PC-3 (cell line): Measurements from ENCODE around the gene B3GNT2. TPM values are rescaled to one million over a fixed set of nuclear protein-coding genes. Genes with fewer than 3 reads are reported as not detected.
A peak's percentile ranks its signal among the peaks of the same experiment; 100 is the strongest.
"Not testable (repeated sequence)": the region's sequence is repeated elsewhere in the genome, so short reads cannot be mapped to it uniquely, and the experiment has no call there.

Experiments used
- ATAC-seq: fragments of 200-7000 bp; cut with Tn5 transposase; 2 replicates; pipeline ENCODE4 v1.9.1; 2020; ENCODE audit warnings: mild to moderate bottlenecking, moderate library complexity
- BruUV-seq: library from RNA; stranded (reverse); fragments of 400-500 nt; replicated peaks from 2 replicates; lab custom pipeline; 2021; lab: Mats Ljungman, UMichigan
- CTCF ChIA-PET: fragments of 300-600 bp; sonication (Branson Sonifier 250); formaldehyde crosslinking; loops from one replicate; lab custom pipeline; 2022; ENCODE audit warnings: antibody characterized with exemption; lab: Charles Lee
- POLR2A ChIA-PET: fragments of 300-600 bp; sonication (Branson Sonifier 250); formaldehyde crosslinking; loops from one replicate; lab custom pipeline; 2022; ENCODE audit warnings: antibody characterized with exemption; ENCODE audit not compliant: unreplicated experiment; lab: Charles Lee
- DNase-seq: peaks from one replicate; pipeline ENCODE4 v3.0.0-alpha.2; 2015
- H2AFZ ChIP-seq: fragments of 300-600 bp; sonication (generic); 2 replicates; pipeline ENCODE4 v1.6.0; 2016; ENCODE audit warnings: antibody characterized with exemption, low read length
- H3F3A ChIP-seq: fragments of 300-600 bp; sonication (generic); one replicate; pipeline ENCODE4 v1.6.0; 2017; ENCODE audit warnings: antibody characterized with exemption, low read length, control low read depth, mild to moderate bottlenecking; ENCODE audit not compliant: unreplicated experiment
- H3K27ac ChIP-seq: fragments of 300-600 bp; sonication (generic); 2 replicates; pipeline ENCODE4 v1.5.1; 2016; ENCODE audit warnings: mild to moderate bottlenecking, low read length
- H3K27me3 ChIP-seq: fragments of 300-600 bp; sonication (generic); 2 replicates; pipeline ENCODE4 v1.6.1; 2016; ENCODE audit warnings: low read length, mixed read lengths
- H3K36me3 ChIP-seq: fragments of 300-600 bp; sonication (generic); 2 replicates; pipeline ENCODE4 v1.6.1; 2016; ENCODE audit warnings: low read depth, mixed run types, low read length, mixed read lengths
- H3K4me1 ChIP-seq: fragments of 300-600 bp; sonication (generic); 2 replicates; pipeline ENCODE4 v1.5.1; 2016; ENCODE audit warnings: low read length; ENCODE audit not compliant: insufficient read depth
- H3K4me2 ChIP-seq: fragments of 300-600 bp; sonication (generic); 2 replicates; pipeline ENCODE4 v1.6.0; 2016; ENCODE audit warnings: low read length
- H3K4me3 ChIP-seq: fragments of 300-600 bp; sonication (generic); 2 replicates; pipeline ENCODE4 v1.5.1; 2016; ENCODE audit warnings: mild to moderate bottlenecking, low read length, mixed read lengths
- H3K79me2 ChIP-seq: fragments of 300-600 bp; sonication (generic); 2 replicates; pipeline ENCODE4 v1.6.1; 2017; ENCODE audit warnings: low read length, mixed read lengths
- H3K9ac ChIP-seq: fragments of 300-600 bp; sonication (generic); 2 replicates; pipeline ENCODE4 v1.6.0; 2016; ENCODE audit warnings: mild to moderate bottlenecking, low read length
- H3K9me2 ChIP-seq: fragments of 300-600 bp; sonication (generic); replicated peaks from 2 replicates; pipeline ENCODE4 v1.6.1; 2016; ENCODE audit warnings: mixed run types, low read length, mixed read lengths
- H3K9me3 ChIP-seq: fragments of 300-600 bp; sonication (generic); 2 replicates; pipeline ENCODE4 v1.6.1; 2016; ENCODE audit warnings: low read length, mixed read lengths
- H4K20me1 ChIP-seq: fragments of 300-600 bp; sonication (generic); 2 replicates; pipeline ENCODE4 v1.6.1; 2016; ENCODE audit warnings: low read length, mixed read lengths
- EZH2 ChIP-seq: fragments of 300-600 bp; sonication (generic); IDR thresholded peaks from one replicate; pipeline ENCODE4 v1.6.1; 2017; ENCODE audit warnings: antibody characterized with exemption, mild to moderate bottlenecking, low read length; ENCODE audit not compliant: unreplicated experiment
- EZH2phosphoT487 ChIP-seq: fragments of 300-600 bp; sonication (generic); IDR thresholded peaks from 2 replicates; pipeline ENCODE4 v1.6.1; 2018; ENCODE audit warnings: mild to moderate bottlenecking, antibody characterized with exemption, low read length, borderline replicate concordance
- intact Hi-C: fragments of 100-400 bp; cut with micrococcal nuclease; formaldehyde crosslinking; loops from 2 replicates; pipeline ENCODE4 v1.9.0; 2023
- total RNA-seq: library from RNA; depleted of rRNA; stranded (reverse); fragments of >200 nt; gene quantifications from 2 replicates; pipeline ENCODE4 v1.2.3, GENCODE V29; 2014
- TF ChIP-seq, protein P1 (sequence below): fragments of 300-600 bp; sonication (generic); conservative IDR thresholded peaks from 2 replicates; pipeline ENCODE4 v1.5.1; 2017; ENCODE audit warnings: antibody characterized with exemption, low read depth, mild to moderate bottlenecking, low read length

B3GNT2 gene
- total RNA-seq, 1 experiment from 2014 or later: 18.0 TPM

- H3K27me3 ChIP-seq: no peaks in the 10 kb centered on the region
- no peak for TF ChIP-seq EZH2phosphoT487
- DNase-seq (peak; percentile 44), ATAC-seq (peak; percentile 65)
- peak overlapping the region; percentile 75 for H3K9ac ChIP-seq
- H3K4me3 ChIP-seq: peak overlapping the region; percentile 90
- H2AFZ ChIP-seq: peak overlapping the region; percentile 91
- BruUV-seq: no TSS peak
- H3F3A ChIP-seq: no peaks in the 10 kb centered on the region
- H4K20me1 ChIP-seq: peaks cover 25% of the 10 kb centered on the region
- ChIA-PET POLR2A (no interaction called here), CTCF (no interaction called here)
- no peaks in the 10 kb centered on the region for H3K36me3 ChIP-seq
- peaks cover 51% of the 10 kb centered on the region for H3K79me2 ChIP-seq
- intact Hi-C loops: loop anchor here (2.0 to 10.0 kb wide), 4 partner anchors 184 to 282 kb away; no protein-coding TSS in a partner anchor
- H3K4me1 ChIP-seq: peaks cover 7% of the 10 kb centered on the region
- peak overlapping the region; percentile 97 for H3K4me2 ChIP-seq
- H3K27ac ChIP-seq: peak overlapping the region; percentile 51
- H3K9me3 ChIP-seq: no peaks in the 10 kb centered on the region
- H3K9me2 ChIP-seq: no peaks in the 10 kb centered on the region
Measured at GRCh38 chr2:62196278-62196901, 475 bp downstream of the B3GNT2 start.

GRCh38 chr2:62197011-62197924 lies 1.4 kb downstream of the B3GNT2 start:
- ATAC-seq: peak; percentile 49
- peaks cover 31% of the 10 kb centered on the region for H4K20me1 ChIP-seq
- POLR2A ChIA-PET: no interaction called here
- peak overlapping the region; percentile 91 for H2AFZ ChIP-seq
- H3K79me2 ChIP-seq: peaks cover 60% of the 10 kb centered on the region
- H3K27ac ChIP-seq: no peak overlapping the region
- H3K9me3 ChIP-seq: no peaks in the 10 kb centered on the region
- peak overlapping the region; percentile 90 for H3K4me3 ChIP-seq
- H3K36me3 ChIP-seq: no peaks in the 10 kb centered on the region
- intact Hi-C loops: loop anchor here (2.0 to 10.0 kb wide), 4 partner anchors 185 to 282 kb away; no protein-coding TSS in a partner anchor
- H3F3A ChIP-seq: no peaks in the 10 kb centered on the region
- CTCF ChIA-PET: no interaction called here
- H3K9me2 ChIP-seq: no peaks in the 10 kb centered on the region
- H3K27me3 ChIP-seq: no peaks in the 10 kb centered on the region
- peak overlapping the region; percentile 97 for H3K4me2 ChIP-seq
- peak overlapping the region; percentile 75 for H3K9ac ChIP-seq
- BruUV-seq: no TSS peak
- peak; percentile 52 for DNase-seq
- TF ChIP-seq, protein P1, sequence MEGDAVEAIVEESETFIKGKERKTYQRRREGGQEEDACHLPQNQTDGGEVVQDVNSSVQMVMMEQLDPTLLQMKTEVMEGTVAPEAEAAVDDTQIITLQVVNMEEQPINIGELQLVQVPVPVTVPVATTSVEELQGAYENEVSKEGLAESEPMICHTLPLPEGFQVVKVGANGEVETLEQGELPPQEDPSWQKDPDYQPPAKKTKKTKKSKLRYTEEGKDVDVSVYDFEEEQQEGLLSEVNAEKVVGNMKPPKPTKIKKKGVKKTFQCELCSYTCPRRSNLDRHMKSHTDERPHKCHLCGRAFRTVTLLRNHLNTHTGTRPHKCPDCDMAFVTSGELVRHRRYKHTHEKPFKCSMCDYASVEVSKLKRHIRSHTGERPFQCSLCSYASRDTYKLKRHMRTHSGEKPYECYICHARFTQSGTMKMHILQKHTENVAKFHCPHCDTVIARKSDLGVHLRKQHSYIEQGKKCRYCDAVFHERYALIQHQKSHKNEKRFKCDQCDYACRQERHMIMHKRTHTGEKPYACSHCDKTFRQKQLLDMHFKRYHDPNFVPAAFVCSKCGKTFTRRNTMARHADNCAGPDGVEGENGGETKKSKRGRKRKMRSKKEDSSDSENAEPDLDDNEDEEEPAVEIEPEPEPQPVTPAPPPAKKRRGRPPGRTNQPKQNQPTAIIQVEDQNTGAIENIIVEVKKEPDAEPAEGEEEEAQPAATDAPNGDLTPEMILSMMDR: peak; percentile 51
- TF ChIP-seq EZH2: no peak
- H3K4me1 ChIP-seq: peaks cover 7% of the 10 kb centered on the region

DNA sequence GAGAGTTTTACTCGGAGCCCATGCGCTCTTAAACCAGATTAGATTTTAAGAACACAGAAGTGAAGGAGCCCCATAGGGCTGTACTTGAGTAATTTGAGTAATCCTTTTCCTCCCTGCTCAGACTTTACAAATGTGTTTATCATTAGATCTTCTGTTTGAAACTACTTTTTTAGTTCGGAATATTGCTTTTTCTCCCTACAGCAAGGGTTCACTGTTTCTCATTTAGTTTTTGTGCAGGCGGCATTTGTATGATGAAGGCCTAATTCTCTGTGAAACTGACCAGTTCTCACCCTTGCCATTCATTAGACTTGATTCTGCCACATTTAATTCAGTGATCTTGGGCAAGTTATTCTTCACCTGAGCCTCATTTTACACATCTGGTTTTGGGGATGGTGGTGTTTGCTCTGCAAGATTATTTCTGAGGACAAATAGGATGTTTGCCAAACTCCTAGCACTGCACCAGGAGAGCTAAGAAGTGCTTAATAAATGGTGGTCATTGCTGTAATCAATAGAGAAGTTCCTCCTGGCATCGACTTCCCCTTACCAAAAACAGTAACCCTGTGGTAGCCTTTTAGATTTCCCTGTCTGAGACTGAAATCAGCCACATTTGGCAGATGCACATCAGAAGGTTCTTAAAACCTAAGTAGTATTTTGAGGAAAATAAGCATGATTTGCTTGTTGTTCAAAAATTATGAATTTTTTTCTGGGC lies 2.2 kb downstream of the B3GNT2 start:
- no peak for DNase-seq
- no peak overlapping the region for H3K27ac ChIP-seq
- H4K20me1 ChIP-seq: peaks cover 31% of the 10 kb centered on the region
- H2AFZ ChIP-seq: peak overlapping the region; percentile 59
- H3K9me2 ChIP-seq: no peaks in the 10 kb centered on the region
- no peaks in the 10 kb centered on the region for H3K9me3 ChIP-seq
- no peaks in the 10 kb centered on the region for H3F3A ChIP-seq
- intact Hi-C loops: loop anchor here (2.0 to 10.0 kb wide), 4 partner anchors 186 to 283 kb away; no protein-coding TSS in a partner anchor
- ATAC-seq: no peak
- CTCF ChIA-PET: no interaction called here
- H3K4me2 ChIP-seq: peak overlapping the region; percentile 97
- peak overlapping the region; percentile 90 for H3K4me3 ChIP-seq
- TF ChIP-seq EZH2: no peak
- TF ChIP-seq, protein P1: no peak
- TF ChIP-seq EZH2phosphoT487: no peak
- H3K36me3 ChIP-seq: no peaks in the 10 kb centered on the region
- POLR2A ChIA-PET: no interaction called here
- BruUV-seq: TSS peak; percentile 34
- peak overlapping the region; percentile 75 for H3K9ac ChIP-seq
- H3K4me1 ChIP-seq: peaks cover 7% of the 10 kb centered on the region
- peaks cover 68% of the 10 kb centered on the region for H3K79me2 ChIP-seq
- H3K27me3 ChIP-seq: no peaks in the 10 kb centered on the region

- H4K20me1 ChIP-seq: peaks cover 31% of the 10 kb centered on the region
- BruUV-seq: not testable (repeated sequence)
Measured at GRCh38 chr2:62198854-62199253, 2.9 kb downstream of the B3GNT2 start.

More at GRCh38 chr2:62198854-62199253, 2.9 kb downstream of the B3GNT2 start:
- ATAC-seq, CTCF ChIA-PET, H3K4me3 ChIP-seq, H3K27me3 ChIP-seq, H2AFZ ChIP-seq, H3F3A ChIP-seq, H3K9ac ChIP-seq, H3K9me3 ChIP-seq, H3K36me3 ChIP-seq, POLR2A ChIA-PET, DNase-seq, H3K9me2 ChIP-seq, H3K4me1 ChIP-seq, H3K27ac ChIP-seq: not testable (repeated sequence)
- intact Hi-C loops: loop anchor here (5.0 to 10.0 kb wide), 3 partner anchors 187 to 284 kb away; no protein-coding TSS in a partner anchor
- Histone ChIP-seq H3K79me2 (peaks cover 76% of the 10 kb centered on the region), H3K4me2 (peak overlapping the region; percentile 97; the same call in 1 of the 2 replicates)
